SIG-M5 treated with dmso at 0.1 percent for 504 hours (cell line): ENCODE results near the gene CSRNP3.
"Not testable (repeated sequence)": the region's sequence is repeated elsewhere in the genome, so short reads cannot be mapped to it uniquely, and the experiment has no call there.

Experiments used
- DNase-seq: peaks from one replicate; lab custom pipeline; 2025; ENCODE audit not compliant: unreplicated experiment; lab: John Stamatoyannopoulos, UW

The CSRNP3 gene

GRCh38 chr2:165630236-165630635 is 160.7 kb downstream of the CSRNP3 start:
- DNase-seq, result no peak

- DNase-seq, result no peak
Observed at GRCh38 chr2:165631089-165631488, 161.6 kb downstream of the CSRNP3 start.

GRCh38 chr2:165632594-165632993 is 163.1 kb downstream of the CSRNP3 start:
- DNase-seq, result no peak

- DNase-seq, result no peak
Observed at GRCh38 chr2:165633431-165633830, 163.9 kb downstream of the CSRNP3 start.

- no peak for DNase-seq
Observed at GRCh38 chr2:165634282-165634681, 164.8 kb downstream of the CSRNP3 start.

- DNase-seq, result no peak
Observed at GRCh38 chr2:165634855-165635254, 165.4 kb downstream of the CSRNP3 start.

GRCh38 chr2:165635532-165635931 is 166.0 kb downstream of the CSRNP3 start:
- DNase-seq, result no peak

- DNase-seq, result no peak
Observed at GRCh38 chr2:165636959-165637358, 167.5 kb downstream of the CSRNP3 start.

GRCh38 chr2:165637396-165637795 is 167.9 kb downstream of the CSRNP3 start:
- no peak for DNase-seq

GRCh38 chr2:165639504-165639903 is 170.0 kb downstream of the CSRNP3 start:
- DNase-seq, result no peak

- DNase-seq, result no peak
Observed at GRCh38 chr2:165640247-165640929, 170.9 kb downstream of the CSRNP3 start.

- no peak for DNase-seq
Observed at GRCh38 chr2:165645930-165646831, 176.7 kb downstream of the CSRNP3 start.

GRCh38 chr2:165647409-165647808 is 177.9 kb downstream of the CSRNP3 start:
- DNase-seq, result no peak

- DNase-seq, result no peak
Observed at GRCh38 chr2:165648801-165649200, 179.3 kb downstream of the CSRNP3 start.

GRCh38 chr2:165651233-165651632 is 181.7 kb downstream of the CSRNP3 start:
- DNase-seq, result no peak

GRCh38 chr2:165655661-165656060 is 186.2 kb downstream of the CSRNP3 start:
- DNase-seq, result no peak

GRCh38 chr2:165660361-165660760 is 190.9 kb downstream of the CSRNP3 start:
- no peak for DNase-seq

- DNase-seq, result no peak
Observed at GRCh38 chr2:165662720-165663119, 193.2 kb downstream of the CSRNP3 start.

- no peak for DNase-seq
Observed at GRCh38 chr2:165665614-165666013, 196.1 kb downstream of the CSRNP3 start.

GRCh38 chr2:165666073-165666472 is 196.6 kb downstream of the CSRNP3 start:
- not testable (repeated sequence) for DNase-seq

GRCh38 chr2:165666605-165667004 is 197.1 kb downstream of the CSRNP3 start:
- DNase-seq, result no peak

GRCh38 chr2:165667375-165667774 is 197.9 kb downstream of the CSRNP3 start:
- no peak for DNase-seq
